ENCODE results near the gene SYNGR1. TPM values are rescaled to one million over a fixed set of nuclear protein-coding genes. Genes with fewer than 3 reads are reported as not detected.

Gene SYNGR1
- total and polyA plus RNA-seq, 2 experiments from 2014 or later, result 30.9 to 37.0 TPM

GRCh38 chr22:39381930-39382329 lies 32.1 kb downstream of the SYNGR1 start:
- TF ChIP-seq ZNF462 (CRISPR knock-in tag; IDR thresholded peaks at IDR 0.05) (no peak), JUNB (IDR thresholded peaks at IDR 0.05; ENCODE audit: unreplicated experiment) (no peak), ZNF331 (CRISPR knock-in tag; IDR thresholded peaks at IDR 0.05; ENCODE audit: low read depth) (no peak), ZNF114 (CRISPR knock-in tag; IDR thresholded peaks at IDR 0.05) (no peak), EZH2phosphoT487 (IDR thresholded peaks at IDR 0.05; ENCODE audit: unreplicated experiment) (no peak), ETS1 (IDR thresholded peaks at IDR 0.05) (no peak), POLR2AphosphoS5 (IDR thresholded peaks at IDR 0.05; ENCODE audit: low read depth) (no peak)
- no peaks in the 10 kb centered on the region for H3K9me3 Mint-ChIP-seq
- peaks cover 3% of the 10 kb centered on the region; the same call in 2 of the 3 replicates for H3K4me1 Mint-ChIP-seq
- ATAC-seq, result no peak
- H3K4me3 Mint-ChIP-seq, result no peak overlapping the region
- Histone ChIP-seq H3K4me1 (ENCODE audit: insufficient read depth) (no peaks in the 10 kb centered on the region), H3K4me2 (no peak overlapping the region), H3K9me2 (ENCODE audit: insufficient read depth) (no peaks in the 10 kb centered on the region), H3K4me3 (no peak overlapping the region), H3K36me3 (ENCODE audit: insufficient read depth) (no peaks in the 10 kb centered on the region), H3F3A (replicated peaks; ENCODE audit: low read depth) (no peaks in the 10 kb centered on the region), H3K27ac (ENCODE audit: low read depth) (no peak overlapping the region), H4K20me1 (replicated peaks; ENCODE audit: insufficient read depth) (no peaks in the 10 kb centered on the region), H3K27me3 (ENCODE audit: insufficient read depth) (no peaks in the 10 kb centered on the region), H2AFZ (no peak overlapping the region), H3K79me2 (replicated peaks; ENCODE audit: insufficient read depth) (no peaks in the 10 kb centered on the region)
- H3K27ac Mint-ChIP-seq, result no peak overlapping the region
- H3K27me3 Mint-ChIP-seq (ENCODE audit: insufficient read depth, low read depth, poor library complexity), result peaks cover 11% of the 10 kb centered on the region
- no peak for DNase-seq (ENCODE audit: low spot score)
- H3K36me3 Mint-ChIP-seq (ENCODE audit: low read depth), result peaks cover 4% of the 10 kb centered on the region; the same call in 1 of the 3 replicates
